GM23248 (cell line): ENCODE measurements around the gene AK9. TPM values are rescaled to one million over a fixed set of nuclear protein-coding genes. Genes with fewer than 3 reads are reported as not detected.

ENCODE experiments used
- DNase-seq: peaks from one replicate; pipeline ENCODE4 v3.0.0-alpha.2; 2015
- H2AFZ ChIP-seq: fragments of 200-600 bp; sonication (generic); 2 replicates; pipeline ENCODE4 v1.6.1; 2016; ENCODE audit warnings: antibody characterized with exemption
- H3F3A ChIP-seq: fragments of 200-600 bp; sonication (generic); 2 replicates; pipeline ENCODE4 v1.6.1; 2016; ENCODE audit warnings: mild to moderate bottlenecking, antibody characterized with exemption, mixed run types; ENCODE audit not compliant: insufficient read depth
- H3K27ac ChIP-seq: fragments of 200-600 bp; sonication (generic); 2 replicates; pipeline ENCODE4 v1.5.1; 2016; ENCODE audit warnings: mild to moderate bottlenecking
- H3K27me3 ChIP-seq: fragments of 200-600 bp; sonication (generic); replicated peaks from 2 replicates; pipeline ENCODE4 v1.6.1; 2016; ENCODE audit warnings: mild to moderate bottlenecking; ENCODE audit not compliant: insufficient read depth
- H3K36me3 ChIP-seq: fragments of 200-600 bp; sonication (generic); 2 replicates; pipeline ENCODE4 v1.6.1; 2016; ENCODE audit warnings: low read depth, mild to moderate bottlenecking
- H3K4me1 ChIP-seq: fragments of 200-600 bp; sonication (generic); 2 replicates; pipeline ENCODE4 v1.6.1; 2016; ENCODE audit warnings: mild to moderate bottlenecking; ENCODE audit not compliant: insufficient read depth
- H3K4me2 ChIP-seq: fragments of 200-600 bp; sonication (generic); one replicate; pipeline ENCODE4 v1.6.1; 2016; ENCODE audit warnings: mild to moderate bottlenecking; ENCODE audit not compliant: unreplicated experiment
- H3K4me3 ChIP-seq: fragments of 200-600 bp; sonication (generic); 2 replicates; pipeline ENCODE4 v1.5.1; 2016; ENCODE audit warnings: mild to moderate bottlenecking
- H3K79me2 ChIP-seq: fragments of 200-600 bp; sonication (generic); 2 replicates; pipeline ENCODE4 v1.6.1; 2016; ENCODE audit warnings: mild to moderate bottlenecking; ENCODE audit not compliant: insufficient read depth
- H3K9ac ChIP-seq: fragments of 200-600 bp; sonication (generic); 2 replicates; pipeline ENCODE4 v1.6.1; 2016; ENCODE audit warnings: mild to moderate bottlenecking
- H3K9me2 ChIP-seq: fragments of 200-600 bp; sonication (generic); 2 replicates; pipeline ENCODE4 v1.6.1; 2016; ENCODE audit warnings: mixed run types, mild to moderate bottlenecking, moderate library complexity; ENCODE audit not compliant: insufficient read depth
- H3K9me3 ChIP-seq: fragments of 200-600 bp; sonication (generic); one replicate; pipeline ENCODE4 v1.6.1; 2017; ENCODE audit warnings: low read depth
- H4K20me1 ChIP-seq: fragments of 200-600 bp; sonication (generic); 2 replicates; pipeline ENCODE4 v1.6.0; 2016; ENCODE audit not compliant: insufficient read depth
- EZH2 ChIP-seq: fragments of 200-600 bp; sonication (generic); IDR thresholded peaks from 2 replicates; pipeline ENCODE4 v1.6.1; 2018; ENCODE audit warnings: antibody characterized with exemption, mild to moderate bottlenecking; ENCODE audit not compliant: insufficient read depth, poor library complexity, severe bottlenecking
- EZH2phosphoT487 ChIP-seq: fragments of 200-600 bp; sonication (generic); IDR thresholded peaks from 2 replicates; pipeline ENCODE4 v1.6.1; 2018; ENCODE audit warnings: antibody characterized with exemption, moderate library complexity, mild to moderate bottlenecking, low read depth; ENCODE audit not compliant: insufficient read depth
- WGBS, 2 experiments: methylation state at CpG; one replicate each; pipeline ENCODE4 v1.1.6; 2015 to 2017; ENCODE audit warnings: low lambda C conversion rate in 2 of 2, low coverage in 1 of 2; ENCODE audit errors: missing lambda C conversion rate in 2 of 2; 5-methylcytosine and 5-hydroxymethylcytosine counted together
- in situ Hi-C: fragments of 300-500 bp; cut with MboI; formaldehyde crosslinking; loops from 2 replicates; pipeline ENCODE4 v1.15.0; 2020
- polyA plus RNA-seq: library from polyadenylated mRNA; unstranded; fragments of >200 nt; fragmentation: Nextera tagmentation; extraction: Ambion mirVana; gene quantifications from 2 replicates; pipeline ENCODE4 v1.2.1, GENCODE V29; 2016
- total RNA-seq: library from RNA; depleted of rRNA; stranded (reverse); fragments of >200 nt; shearing (Covaris generic); gene quantifications from 2 replicates; pipeline ENCODE4 v1.2.3, GENCODE V29; 2014

AK9 gene
- total and polyA plus RNA-seq, 2 experiments from 2014 or later: 3.6 to 7.2 TPM

GRCh38 chr6:109676724-109677123 lies 14.3 kb downstream of the AK9 start:
- H2AFZ ChIP-seq: no peak overlapping the region
- WGBS, 2 experiments: 85 to 100% methylated on average over 1 of the region's 1 CpG
- no peaks in the 10 kb centered on the region for H3K9me2 ChIP-seq
- TF ChIP-seq EZH2 (no peak), EZH2phosphoT487 (no peak)
- H3F3A ChIP-seq: peaks cover 4% of the 10 kb centered on the region; the same call in 1 of the 2 replicates
- DNase-seq: no peak
- H3K9ac ChIP-seq: no peak overlapping the region
- H3K4me3 ChIP-seq: no peak overlapping the region
- H3K4me1 ChIP-seq: peaks cover 4% of the 10 kb centered on the region
- H3K79me2 ChIP-seq: no peaks in the 10 kb centered on the region
- H3K36me3 ChIP-seq: no peaks in the 10 kb centered on the region
- no peaks in the 10 kb centered on the region for H3K27me3 ChIP-seq
- no peaks in the 10 kb centered on the region for H4K20me1 ChIP-seq
- in situ Hi-C loops: no loop called here
- no peaks in the 10 kb centered on the region for H3K9me3 ChIP-seq
- H3K27ac ChIP-seq: no peak overlapping the region
- no peak overlapping the region for H3K4me2 ChIP-seq

GRCh38 chr6:109672839-109673238 lies 18.2 kb downstream of the AK9 start:
- Histone ChIP-seq H3K9ac (no peak overlapping the region), H3K36me3 (no peaks in the 10 kb centered on the region), H2AFZ (no peak overlapping the region), H3K9me3 (no peaks in the 10 kb centered on the region), H3K27me3 (no peaks in the 10 kb centered on the region), H3K4me2 (no peak overlapping the region), H3F3A (peaks cover 11% of the 10 kb centered on the region), H3K27ac (no peak overlapping the region), H4K20me1 (no peaks in the 10 kb centered on the region), H3K9me2 (no peaks in the 10 kb centered on the region), H3K4me1 (peaks cover 10% of the 10 kb centered on the region), H3K79me2 (no peaks in the 10 kb centered on the region), H3K4me3 (no peak overlapping the region)
- TF ChIP-seq EZH2 (no peak), EZH2phosphoT487 (no peak)
- DNase-seq: no peak
- in situ Hi-C loops: no loop called here

- peaks cover 11% of the 10 kb centered on the region for H3F3A ChIP-seq
- no peak for TF ChIP-seq EZH2phosphoT487
- no peak for TF ChIP-seq EZH2
- H3K4me3 ChIP-seq: no peak overlapping the region
- peak; percentile 42 for DNase-seq
- no peak overlapping the region for H3K27ac ChIP-seq
- no peaks in the 10 kb centered on the region for H3K79me2 ChIP-seq
- 27 to 45% methylated on average over 1 of the region's 1 CpG for WGBS, 2 experiments
- no peaks in the 10 kb centered on the region for H4K20me1 ChIP-seq
- H3K9me3 ChIP-seq: no peaks in the 10 kb centered on the region
- peak overlapping the region; percentile 33 for H3K4me2 ChIP-seq
- H3K9ac ChIP-seq: no peak overlapping the region
- in situ Hi-C loops: no loop called here
- peaks cover 10% of the 10 kb centered on the region for H3K4me1 ChIP-seq
- H2AFZ ChIP-seq: no peak overlapping the region
- no peaks in the 10 kb centered on the region for H3K36me3 ChIP-seq
- no peaks in the 10 kb centered on the region for H3K9me2 ChIP-seq
- H3K27me3 ChIP-seq: no peaks in the 10 kb centered on the region
Measured at GRCh38 chr6:109672175-109672574, 18.8 kb downstream of the AK9 start.

- H3K4me2 ChIP-seq: peak overlapping the region; percentile 33
- no peaks in the 10 kb centered on the region for H3K79me2 ChIP-seq
- peaks cover 11% of the 10 kb centered on the region for H3F3A ChIP-seq
- 67 to 76% methylated on average over 2 of the region's 2 CpGs for WGBS, 2 experiments
- no peak overlapping the region for H3K4me3 ChIP-seq
- no peaks in the 10 kb centered on the region for H3K36me3 ChIP-seq
- H2AFZ ChIP-seq: no peak overlapping the region
- no peaks in the 10 kb centered on the region for H3K27me3 ChIP-seq
- H3K9ac ChIP-seq: no peak overlapping the region
- TF ChIP-seq EZH2: no peak
- TF ChIP-seq EZH2phosphoT487: no peak
- peaks cover 10% of the 10 kb centered on the region for H3K4me1 ChIP-seq
- in situ Hi-C loops: no loop called here
- H4K20me1 ChIP-seq: no peaks in the 10 kb centered on the region
- no peak overlapping the region for H3K27ac ChIP-seq
- H3K9me3 ChIP-seq: no peaks in the 10 kb centered on the region
- no peaks in the 10 kb centered on the region for H3K9me2 ChIP-seq
- peak; percentile 30 for DNase-seq
Measured at GRCh38 chr6:109671733-109672132, 19.3 kb downstream of the AK9 start.

- Histone ChIP-seq H3K36me3 (no peaks in the 10 kb centered on the region), H3K27me3 (no peaks in the 10 kb centered on the region), H3F3A (peaks cover 11% of the 10 kb centered on the region), H3K4me3 (no peak overlapping the region), H3K9me2 (no peaks in the 10 kb centered on the region), H3K4me2 (no peak overlapping the region), H3K9me3 (no peaks in the 10 kb centered on the region), H3K79me2 (no peaks in the 10 kb centered on the region), H4K20me1 (no peaks in the 10 kb centered on the region), H3K9ac (no peak overlapping the region), H3K27ac (no peak overlapping the region), H3K4me1 (peaks cover 10% of the 10 kb centered on the region), H2AFZ (no peak overlapping the region)
- DNase-seq: no peak
- no peak for TF ChIP-seq EZH2
- no peak for TF ChIP-seq EZH2phosphoT487
- WGBS, 2 experiments: 66 to 67% methylated on average over 4 of the region's 4 CpGs
- in situ Hi-C loops: no loop called here
Measured at GRCh38 chr6:109669811-109670210, 21.2 kb downstream of the AK9 start.
